Bladder microvascular endothelial cell (primary cell): Measurements from ENCODE around the gene CACTIN. TPM values are rescaled to one million over a fixed set of nuclear protein-coding genes. Genes with fewer than 3 reads are reported as not detected.

Experiments used
- total RNA-seq: library from RNA; depleted of rRNA; stranded (reverse); fragments of >200 nt; gene quantifications from 2 replicates; pipeline ENCODE4 v1.2.3, GENCODE V29; 2014

The CACTIN gene
- 29.5 and 41.6 TPM in 2 replicates for total RNA-seq

DNA sequence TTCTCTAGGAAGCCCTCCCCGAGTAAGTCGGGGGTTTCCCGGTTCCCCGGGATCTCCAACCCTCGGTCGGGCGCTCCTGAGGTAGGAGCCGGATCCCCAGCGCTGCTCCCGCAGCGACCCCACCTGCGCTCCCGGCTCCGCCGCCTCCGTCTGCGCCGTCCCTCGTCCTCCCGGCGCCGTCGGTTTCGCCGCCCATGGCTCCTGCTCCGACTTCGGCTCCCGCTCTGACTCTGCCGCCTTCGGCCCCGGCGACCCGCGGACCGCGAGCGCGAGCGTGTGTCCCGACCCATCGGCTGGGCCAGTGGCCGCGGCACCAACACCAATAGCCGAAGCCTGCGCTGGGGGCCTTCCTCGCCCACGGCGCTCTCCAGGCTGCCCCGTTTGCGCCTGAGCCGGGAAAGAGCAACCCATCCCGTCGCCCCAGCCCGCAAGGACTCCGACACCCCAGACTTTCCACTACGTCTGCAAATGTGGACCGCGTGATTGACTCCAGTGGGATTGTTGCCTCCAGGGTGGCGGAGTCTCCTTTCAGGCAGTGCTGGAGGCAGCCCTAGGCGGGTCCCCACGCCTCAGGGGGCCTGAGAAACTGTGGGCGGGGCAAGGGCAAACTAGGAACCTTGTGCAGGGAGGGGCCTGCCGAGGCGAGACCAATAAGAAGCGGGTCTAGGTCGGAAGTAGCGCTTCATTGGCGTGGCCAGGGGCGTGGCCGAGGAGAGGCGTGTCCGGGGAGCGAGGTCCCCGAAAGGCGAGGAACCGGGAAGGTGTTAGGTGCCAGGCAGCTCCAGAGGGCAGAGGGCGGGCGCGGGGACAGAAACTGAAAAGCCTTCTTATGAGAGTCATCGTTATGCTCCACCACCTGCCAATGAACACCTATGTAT, at the start of gene CACTIN:
TSS of gene CACTIN (minus strand) at position 318 of the 878 bp plus-strand sequence. CDS start at position 290, 28 bp downstream.

DNA sequence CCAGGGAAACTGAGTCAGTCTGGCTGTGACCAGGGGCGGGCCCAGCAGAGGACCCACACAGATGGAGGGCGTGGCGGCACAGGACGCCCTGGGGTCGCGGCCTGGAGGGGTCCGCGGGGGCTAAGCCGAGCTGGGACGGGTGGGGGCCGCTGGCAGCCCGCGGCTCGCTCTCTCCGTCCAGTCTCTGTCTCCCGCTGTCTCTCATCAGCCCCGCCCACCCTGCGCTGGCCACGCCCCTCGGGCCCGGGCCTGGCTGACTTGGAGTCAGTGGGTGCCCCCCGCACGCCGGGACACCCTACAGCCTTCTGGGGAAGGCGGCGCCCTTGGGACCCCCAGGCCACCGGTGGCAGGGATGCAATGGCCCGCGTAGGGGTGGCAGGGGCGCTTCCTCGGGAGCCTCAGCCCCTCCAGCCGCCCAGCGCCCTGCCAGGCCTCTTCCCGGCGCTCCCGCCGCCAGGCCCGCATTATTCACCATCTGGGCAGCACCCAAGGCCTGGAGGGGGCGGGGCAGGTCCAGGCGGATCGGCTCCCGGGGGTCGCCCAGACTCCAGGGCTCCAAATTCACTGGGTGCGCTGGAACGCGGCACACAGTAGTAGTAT, 19.8 kb downstream of the CACTIN start, which contains the start of gene TBXA2R:
TSS of gene TBXA2R (minus strand) at position 186 of the 600 bp plus-strand sequence. CDS start 6,241 bp downstream, outside the sequence.

GRCh38 chr19:3585301-3586126, 41.1 kb downstream of the CACTIN start, which contains the start of gene GIPC3:
TSS of gene GIPC3 (plus strand) at chr19:3585478. CDS start at chr19:3585598, 120 bp downstream.

DNA sequence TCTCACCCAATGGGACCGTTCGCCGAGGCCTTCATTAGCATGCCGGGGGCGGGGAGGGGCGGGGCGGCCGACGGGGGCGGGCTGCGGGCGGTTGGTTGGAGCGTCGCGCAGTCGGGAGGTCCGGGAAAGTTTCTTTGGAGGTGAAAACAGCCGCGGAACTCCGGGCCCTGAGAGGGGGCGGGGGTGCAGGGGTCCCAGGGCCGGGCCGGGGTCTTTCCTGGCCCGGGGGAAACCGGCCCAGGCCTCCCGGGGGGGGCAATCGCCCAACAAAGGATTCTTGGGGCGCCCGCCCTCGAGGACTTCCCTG, 53.8 kb downstream of the CACTIN start, which contains the start of gene HMG20B:
TSS of gene HMG20B (plus strand) at position 90 of the 307 bp plus-strand sequence. CDS start 366 bp downstream, outside the sequence.

Other genes with a start within 250 kb of the CACTIN start
- gene SMIM24, start 146.3 kb downstream of the CACTIN start, total RNA-seq: not detected in 2 replicates
- not detected in 2 replicates for gene SMIM44, start 143.3 kb downstream of the CACTIN start, total RNA-seq
- gene DOHH, start 126.1 kb downstream of the CACTIN start, total RNA-seq: 11.0 and 16.9 TPM in 2 replicates
- gene FZR1, start 120.5 kb downstream of the CACTIN start, total RNA-seq: 22.5 and 44.3 TPM in 2 replicates
- gene TEKTIP1, start 87.6 kb downstream of the CACTIN start, total RNA-seq: not detected in 2 replicates
- 57.1 and 120 TPM in 2 replicates for gene MFSD12, start 69.2 kb downstream of the CACTIN start, total RNA-seq
- gene HMG20B, start 53.8 kb downstream of the CACTIN start, total RNA-seq: 57.3 and 88.4 TPM in 2 replicates
- gene GIPC3, start 41.3 kb downstream of the CACTIN start, total RNA-seq: 0.32 and 0.57 TPM in 2 replicates
- 1.1 and 2.1 TPM in 2 replicates for gene TBXA2R, start 19.9 kb downstream of the CACTIN start, total RNA-seq
- 18.9 and 81.9 TPM in 2 replicates for gene PIP5K1C, start 73.7 kb upstream of the CACTIN start, total RNA-seq
- gene TJP3, start 81.6 kb upstream of the CACTIN start, total RNA-seq: 0.06 TPM in 1 of 2 replicates, not detected in the other
- 17.8 and 25.0 TPM in 2 replicates for gene APBA3, start 134.9 kb upstream of the CACTIN start, total RNA-seq
- gene MRPL54, start 135.9 kb upstream of the CACTIN start, total RNA-seq: 36.8 and 68.5 TPM in 2 replicates
- not detected in 2 replicates for gene RAX2, start 145.4 kb upstream of the CACTIN start, total RNA-seq
- 0.50 TPM in 1 of 2 replicates, not detected in the other for gene MATK, start 159.6 kb upstream of the CACTIN start, total RNA-seq
- gene ZFR2, start 242.2 kb upstream of the CACTIN start, total RNA-seq: not detected in 2 replicates